ENCODE data around the gene MAN1A1. TPM values are rescaled to one million over a fixed set of nuclear protein-coding genes. Genes with fewer than 3 reads are reported as not detected.

MAN1A1 gene
- total and polyA plus RNA-seq, 10 donors, result 6.0 to 148 (median 93.5) TPM

GRCh38 chr6:119276211-119276610 is 73.3 kb downstream of the MAN1A1 start:
- TF ChIP-seq CTCF (IDR thresholded peaks at IDR 0.05 in 8 of 11, conservative IDR thresholded peaks at IDR 0.05 in 3 of 11), result no peak
- TF ChIP-seq POLR2A (IDR thresholded peaks at IDR 0.05), result no peak
- no peak for TF ChIP-seq POLR2AphosphoS5 (IDR thresholded peaks at IDR 0.05)
- Histone ChIP-seq H3K9me3 (peaks cover 0 to 11% (median 5%) of the 10 kb centered on the region in 8 donors), H3K27ac (no peak overlapping the region), H3K27me3 (replicated peaks in 1 of 7) (no peaks in the 10 kb centered on the region), H3K36me3 (peaks cover 0 to 17% (median 0%) of the 10 kb centered on the region in 6 donors), H3K4me3 (no peak overlapping the region), H3K4me1 (no peaks in the 10 kb centered on the region)
- no peak for DNase-seq
- intact Hi-C loops (cut with DNase I; ENCODE audit: low total_unique reads), result no loop called here
- WGBS, 5 donors, result 91 to 98% (median 96%) methylated on average over 2 of the region's 2 CpGs

GRCh38 chr6:119274197-119274595 is 75.4 kb downstream of the MAN1A1 start:
- no peak for TF ChIP-seq POLR2AphosphoS5 (IDR thresholded peaks at IDR 0.05)
- no peak for TF ChIP-seq CTCF (IDR thresholded peaks at IDR 0.05 in 8 of 11, conservative IDR thresholded peaks at IDR 0.05 in 3 of 11)
- TF ChIP-seq POLR2A (IDR thresholded peaks at IDR 0.05), result no peak
- Histone ChIP-seq H3K27ac (no peak overlapping the region), H3K27me3 (replicated peaks in 1 of 7) (no peaks in the 10 kb centered on the region), H3K36me3 (peaks cover 0 to 32% (median 0%) of the 10 kb centered on the region in 6 donors), H3K4me1 (no peaks in the 10 kb centered on the region), H3K4me3 (no peak overlapping the region), H3K9me3 (peaks cover 2 to 23% (median 17%) of the 10 kb centered on the region in 8 donors)
- 92 to 98% (median 93%) methylated on average over 2 of the region's 2 CpGs for WGBS, 5 donors
- intact Hi-C loops (cut with DNase I; ENCODE audit: low total_unique reads), result no loop called here
- no peak for DNase-seq

DNA sequence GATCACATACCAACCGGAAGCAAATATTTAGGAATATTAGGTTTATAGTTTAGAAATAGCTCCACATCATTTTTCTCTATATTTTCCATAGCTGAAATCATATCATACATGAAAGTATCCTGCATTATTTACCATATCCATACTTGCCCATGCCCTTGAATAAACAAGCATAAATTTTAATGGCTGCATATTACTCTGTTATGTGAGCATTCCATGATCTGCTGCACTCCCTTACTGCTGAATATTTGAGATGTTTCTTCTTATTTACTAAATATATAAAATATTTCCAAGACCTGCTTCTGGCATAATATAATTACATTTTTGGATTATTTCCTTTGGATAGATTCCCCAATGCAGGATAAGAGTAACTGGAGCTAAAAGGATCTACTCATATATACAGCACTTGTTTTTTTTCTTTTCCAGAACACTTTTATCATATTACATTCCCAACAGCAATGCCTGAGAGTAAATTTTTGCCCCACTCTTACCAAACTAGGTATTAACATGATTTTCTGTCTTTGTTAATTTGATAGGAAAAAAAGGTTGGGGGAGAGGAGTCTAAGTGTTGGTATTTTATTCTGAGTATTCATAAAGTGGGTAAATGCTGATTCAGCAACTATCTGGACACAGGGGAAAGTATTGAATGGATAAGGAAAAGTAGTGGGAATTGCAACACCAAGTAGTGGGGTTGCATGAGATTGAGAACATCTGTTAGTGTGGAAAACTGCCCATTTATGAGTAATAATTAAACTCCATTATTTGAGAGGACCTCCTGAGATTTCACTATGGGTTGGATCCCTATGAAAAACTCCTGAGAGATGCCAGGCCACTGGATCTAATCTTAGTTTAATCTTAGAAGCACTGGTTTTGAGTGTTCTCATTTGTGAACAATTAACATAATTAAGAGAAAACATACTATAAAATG is 76.0 kb downstream of the MAN1A1 start:
- no peak for DNase-seq
- H3K36me3 ChIP-seq, result peaks cover 0 to 39% (median 0%) of the 10 kb centered on the region in 6 donors
- peaks cover 2 to 23% (median 17%) of the 10 kb centered on the region in 8 donors for H3K9me3 ChIP-seq
- H3K27ac ChIP-seq, result no peak overlapping the region
- H3K4me1 ChIP-seq, result peaks cover 0 to 1% (median 0%) of the 10 kb centered on the region in 6 donors
- no peaks in the 10 kb centered on the region for H3K27me3 ChIP-seq (replicated peaks in 1 of 7)
- H3K4me3 ChIP-seq, result no peak overlapping the region
- intact Hi-C loops (cut with DNase I; ENCODE audit: low total_unique reads), result no loop called here
- TF ChIP-seq POLR2AphosphoS5 (IDR thresholded peaks at IDR 0.05), result no peak
- no peak for TF ChIP-seq CTCF (IDR thresholded peaks at IDR 0.05 in 8 of 11, conservative IDR thresholded peaks at IDR 0.05 in 3 of 11)
- TF ChIP-seq POLR2A (IDR thresholded peaks at IDR 0.05), result no peak
- 93 to 98% (median 95%) methylated on average over 1 of the region's 1 CpG for WGBS, 5 donors

GRCh38 chr6:119270545-119270944 is 79.0 kb downstream of the MAN1A1 start:
- WGBS, 5 donors, result 96 to 98% (median 96%) methylated on average over 3 of the region's 3 CpGs
- Histone ChIP-seq H3K4me3 (no peak overlapping the region), H3K27ac (no peak overlapping the region), H3K36me3 (peaks cover 0 to 37% (median 0%) of the 10 kb centered on the region in 6 donors), H3K27me3 (replicated peaks in 1 of 7) (no peaks in the 10 kb centered on the region), H3K4me1 (peaks cover 0 to 13% (median 0%) of the 10 kb centered on the region in 6 donors), H3K9me3 (peaks cover 2 to 23% (median 17%) of the 10 kb centered on the region in 8 donors)
- no peak for DNase-seq
- intact Hi-C loops (cut with DNase I; ENCODE audit: low total_unique reads), result no loop called here
- TF ChIP-seq POLR2AphosphoS5 (IDR thresholded peaks at IDR 0.05) (no peak), CTCF (IDR thresholded peaks at IDR 0.05 in 8 of 11, conservative IDR thresholded peaks at IDR 0.05 in 3 of 11) (no peak), POLR2A (IDR thresholded peaks at IDR 0.05) (no peak)

All from spleen (tissue), 11 donors.